Embryonic facial prominence (tissue), 1 donor: ENCODE data around the gene S1PR3.

Experiments used
- DNase-seq: peaks from one replicate; pipeline ENCODE4 v3.0.0-alpha.2; 2016; ENCODE audit errors: extremely low spot score

Gene S1PR3

DNA sequence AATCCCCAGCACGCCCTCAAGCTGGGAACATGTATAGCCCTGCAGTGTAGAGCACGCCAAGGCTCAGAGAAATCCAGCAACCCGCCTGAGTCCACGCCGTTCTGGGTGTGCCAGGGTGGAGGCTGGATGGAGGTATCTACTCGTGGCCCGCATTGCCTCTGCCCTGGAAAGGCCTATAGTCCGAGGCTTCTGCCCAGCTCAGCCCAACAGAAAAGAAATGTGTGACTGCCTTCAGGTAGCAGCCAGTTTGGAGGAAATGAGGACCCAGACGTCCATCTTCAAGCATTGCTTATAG, 18.2 kb downstream of the S1PR3 start:
- DNase-seq: no peak

GRCh38 chr9:89010056-89010455, 18.8 kb downstream of the S1PR3 start:
- DNase-seq: no peak

- DNase-seq: no peak
Measured at GRCh38 chr9:89010526-89011111, 19.4 kb downstream of the S1PR3 start.

- no peak for DNase-seq
Measured at GRCh38 chr9:89011683-89012082, 20.4 kb downstream of the S1PR3 start.

DNA sequence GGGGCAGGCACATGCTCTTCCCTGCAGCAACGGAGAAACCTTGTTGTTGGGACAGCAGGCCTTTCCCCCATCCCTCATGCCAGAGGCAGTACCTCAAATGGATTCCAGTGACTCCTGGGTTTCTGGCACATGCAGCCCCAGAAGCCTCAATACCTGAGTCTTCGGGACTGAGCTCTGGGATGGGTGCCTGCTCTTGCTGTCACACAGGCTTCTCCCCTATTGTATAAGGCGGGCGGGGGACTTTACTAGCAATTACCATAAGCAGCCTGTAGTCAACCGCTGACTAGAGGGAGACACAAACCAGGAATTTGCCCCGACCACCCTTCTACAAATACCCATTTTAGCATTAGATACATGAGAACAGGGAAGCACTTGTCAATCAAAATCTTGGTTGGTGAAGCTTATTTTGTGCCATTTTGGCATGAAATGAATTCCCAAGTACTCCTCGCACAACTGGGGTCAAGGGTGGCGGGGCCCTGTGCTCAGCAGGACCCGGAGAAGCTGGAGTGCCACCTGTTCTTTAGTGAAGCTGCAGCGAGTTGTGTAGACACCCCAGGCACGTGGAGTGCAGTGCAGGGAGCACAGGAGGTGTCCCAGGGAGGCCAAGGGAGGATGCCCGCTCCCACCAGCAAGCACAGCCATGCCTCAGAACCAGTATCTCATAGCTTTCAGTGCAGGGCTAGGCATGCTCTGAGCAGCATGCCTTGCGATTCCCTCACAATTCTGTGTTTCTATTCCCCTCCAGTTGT, 21.2 kb downstream of the S1PR3 start:
- DNase-seq: no peak

DNA sequence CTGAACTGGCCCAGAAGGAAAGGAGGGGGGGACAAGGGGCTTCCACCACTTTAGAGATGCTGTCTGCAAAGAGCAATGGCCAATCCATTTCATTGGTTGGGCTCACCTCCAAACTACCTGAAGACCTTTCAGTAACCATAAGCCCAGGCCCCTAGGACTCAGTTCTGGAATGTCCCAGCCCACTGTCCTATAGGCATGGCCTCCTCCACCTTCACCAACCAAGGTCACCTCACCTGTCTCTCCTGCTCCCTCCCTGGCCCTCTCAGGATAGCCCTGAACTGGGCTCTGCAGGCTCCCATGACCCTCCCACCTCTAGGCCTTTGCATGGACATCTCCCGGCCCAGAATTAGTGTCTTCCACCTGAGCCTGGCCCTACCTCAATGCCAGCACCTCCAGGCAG, 22.4 kb downstream of the S1PR3 start:
- no peak for DNase-seq

- DNase-seq: no peak
Measured at GRCh38 chr9:89014153-89014552, 22.9 kb downstream of the S1PR3 start.

DNA sequence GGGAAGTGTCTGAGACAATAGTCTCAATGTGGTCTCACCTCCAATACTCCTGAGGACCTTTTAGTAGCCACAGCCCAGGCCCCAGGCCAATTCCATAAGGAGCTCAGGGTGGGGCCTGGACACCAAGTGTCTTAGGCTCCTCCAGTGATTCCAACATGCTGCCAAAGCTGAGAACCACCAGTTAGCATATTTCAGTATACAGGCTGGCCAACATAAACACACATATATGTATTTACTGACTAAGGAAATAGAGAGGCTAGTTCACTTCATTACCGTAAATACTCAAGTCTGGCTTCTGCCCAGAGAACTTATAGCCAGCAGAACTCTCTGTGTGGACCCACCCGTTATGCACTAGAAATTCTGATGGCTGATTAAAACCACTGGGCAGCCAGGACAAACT, 24.1 kb downstream of the S1PR3 start:
- no peak for DNase-seq

DNA sequence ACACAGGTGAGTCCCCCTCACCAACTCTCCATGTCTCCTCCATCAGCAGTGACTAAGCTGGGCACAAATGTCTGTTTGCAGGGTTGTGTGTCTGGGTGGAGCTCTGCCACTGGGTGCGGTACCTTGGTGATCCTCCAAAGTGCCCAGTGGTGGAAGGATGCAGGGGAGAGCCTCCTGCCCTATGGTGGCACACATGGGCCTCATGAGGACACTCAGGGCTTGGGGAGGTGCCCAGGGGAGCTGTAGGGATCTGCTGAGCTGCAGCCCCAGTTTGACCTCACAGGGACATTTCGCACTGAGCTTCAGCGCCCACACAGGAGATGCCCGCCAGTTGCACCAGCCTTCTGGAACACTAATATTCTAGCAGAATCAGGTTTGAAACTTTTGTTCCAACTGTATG, 29.5 kb downstream of the S1PR3 start:
- DNase-seq: no peak

- no peak for DNase-seq
Measured at GRCh38 chr9:89021154-89021803, 30.0 kb downstream of the S1PR3 start.

DNA sequence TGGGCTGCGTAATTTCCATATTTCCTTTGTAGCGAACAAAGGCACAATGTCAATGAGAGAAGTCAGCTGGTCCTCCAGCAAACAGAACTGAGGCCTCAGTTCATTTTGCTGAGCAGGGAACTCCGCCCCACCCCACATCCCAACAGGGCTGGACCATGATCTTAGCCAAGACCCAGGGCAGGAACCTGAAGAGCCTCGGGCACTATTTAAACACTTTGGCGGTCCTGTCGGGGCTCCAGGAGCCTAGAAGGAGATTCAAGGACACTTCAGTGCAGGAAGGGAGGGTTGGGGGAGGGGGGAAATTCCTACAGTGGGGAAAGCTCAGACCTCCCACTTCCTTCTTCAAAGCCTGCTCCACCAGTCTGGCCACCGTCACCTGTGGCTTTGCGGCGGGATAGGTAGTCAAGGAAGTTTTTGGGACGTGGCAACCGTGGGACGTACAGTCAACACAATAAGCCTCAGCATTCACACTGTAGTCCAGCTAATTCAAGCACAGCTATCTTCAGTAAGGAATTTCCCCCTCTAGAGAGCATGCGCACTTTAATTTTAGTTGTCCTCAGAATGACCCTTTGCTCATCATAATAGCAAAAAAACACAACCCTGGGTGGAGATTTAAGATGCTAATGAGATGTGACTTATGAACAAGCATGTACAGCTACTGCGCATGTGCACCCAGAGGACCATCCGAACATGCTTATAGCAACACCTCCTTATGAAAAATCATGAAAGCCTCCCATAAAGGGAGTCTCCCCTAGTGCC, 30.9 kb downstream of the S1PR3 start:
- no peak for DNase-seq

DNA sequence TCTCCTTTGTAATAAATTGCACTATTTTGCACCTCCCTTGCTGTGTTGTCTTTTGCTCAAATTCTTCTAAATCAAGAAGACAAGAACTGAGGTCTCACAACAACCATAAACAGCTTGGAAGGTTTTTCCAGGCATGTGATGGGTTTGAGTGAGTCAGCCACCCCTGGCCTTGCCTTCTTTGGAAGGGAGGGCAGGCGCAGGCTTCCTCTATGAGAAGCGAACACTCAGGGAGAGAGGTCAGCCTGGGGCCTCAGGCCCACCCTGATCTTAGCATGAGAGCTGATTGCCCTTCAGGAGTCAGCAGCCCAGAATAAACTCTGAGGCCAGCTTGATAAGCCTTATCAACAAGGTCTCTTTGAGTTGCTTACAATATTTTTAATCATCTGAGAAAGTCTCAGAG, 31.6 kb downstream of the S1PR3 start:
- no peak for DNase-seq

- no peak for DNase-seq
Measured at GRCh38 chr9:89023740-89024139, 32.5 kb downstream of the S1PR3 start.

- no peak for DNase-seq
Measured at GRCh38 chr9:89024727-89025126, 33.5 kb downstream of the S1PR3 start.

- DNase-seq: no peak
Measured at GRCh38 chr9:89025553-89025952, 34.3 kb downstream of the S1PR3 start.

- no peak for DNase-seq
Measured at GRCh38 chr9:89026876-89027275, 35.6 kb downstream of the S1PR3 start.

- DNase-seq: no peak
Measured at GRCh38 chr9:89029788-89030187, 38.5 kb downstream of the S1PR3 start.

DNA sequence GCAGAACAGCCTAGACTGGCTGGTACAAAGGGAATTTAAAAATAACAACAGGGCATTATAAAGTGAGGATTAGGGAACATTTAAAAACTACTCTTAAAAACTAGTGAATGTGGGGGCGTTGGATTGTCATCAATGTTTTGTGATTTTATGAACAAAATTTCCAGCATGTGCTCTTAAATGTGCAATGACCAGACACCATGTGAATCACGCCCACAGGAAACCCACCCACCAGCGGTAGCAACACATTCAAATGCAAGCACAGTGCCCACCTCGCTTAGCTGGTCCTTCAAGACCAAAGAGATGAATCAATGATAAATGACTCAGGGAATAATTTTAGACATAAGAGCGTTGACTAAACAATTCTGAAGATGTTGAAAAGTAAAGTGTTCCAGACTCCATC, 40.9 kb downstream of the S1PR3 start:
- no peak for DNase-seq

- DNase-seq: no peak
Measured at GRCh38 chr9:89032661-89033060, 41.4 kb downstream of the S1PR3 start.

DNA sequence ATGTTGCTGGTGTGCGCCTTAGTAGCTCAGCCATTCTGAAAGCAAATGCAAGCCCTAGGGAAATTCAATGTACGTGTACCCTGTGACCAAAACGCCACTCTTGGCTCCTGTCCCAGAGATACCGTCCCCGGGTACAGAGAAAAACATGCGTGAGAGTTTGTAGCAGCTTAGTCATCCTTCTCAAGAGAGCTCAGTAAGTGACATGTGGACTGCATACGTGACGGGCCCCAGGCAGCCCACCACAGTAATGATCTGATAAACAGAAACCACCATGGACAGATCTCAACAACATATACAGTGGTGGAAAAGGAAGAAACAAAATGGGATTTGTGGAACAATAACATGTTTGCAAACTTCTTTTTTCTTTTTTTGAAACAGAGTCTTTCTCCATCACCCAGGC, 45.1 kb downstream of the S1PR3 start:
- DNase-seq: no peak

DNA sequence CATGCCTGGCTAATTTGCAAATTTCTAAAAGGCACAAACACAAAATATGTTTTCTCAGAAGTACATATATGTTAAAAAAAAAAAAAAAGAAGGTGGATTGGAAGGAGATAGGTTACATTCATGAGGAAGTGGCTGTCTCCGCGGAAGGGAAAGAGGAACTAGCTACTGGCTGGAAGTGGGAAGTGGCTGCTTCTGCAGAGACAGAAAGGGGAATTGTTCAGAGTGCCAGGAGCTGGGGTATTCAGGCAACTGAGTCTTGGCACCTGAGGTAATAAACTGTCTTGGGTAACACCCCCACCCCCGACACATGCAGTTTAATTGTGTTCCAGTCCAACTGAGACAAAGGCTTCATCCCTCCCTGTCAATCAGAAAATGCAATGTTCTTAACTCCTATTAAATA, 45.6 kb downstream of the S1PR3 start:
- DNase-seq: no peak

- DNase-seq: no peak
Measured at GRCh38 chr9:89037346-89037745, 46.1 kb downstream of the S1PR3 start.

GRCh38 chr9:89037891-89038290, 46.6 kb downstream of the S1PR3 start:
- DNase-seq: no peak
